ENCODE results near the gene CELA3B. TPM values are rescaled to one million over a fixed set of nuclear protein-coding genes. Genes with fewer than 3 reads are reported as not detected.

CELA3B gene
- total RNA-seq, 3 donors from 2014 or later (not counting 1 experiment from before 2014, with no cell fraction given) = not detected

GRCh38 chr1:21951226-21951870, 25.5 kb upstream of the CELA3B start:
- Mint-ChIP-seq H3K27ac (no peak overlapping the region), H3K4me3 (no peak overlapping the region), H3K4me1 (no peaks in the 10 kb centered on the region), H3K27me3 (ENCODE audit: low read depth in 2 of 2) (no peaks in the 10 kb centered on the region), H3K9me3 (no peaks in the 10 kb centered on the region), H3K36me3 (no peaks in the 10 kb centered on the region)
- no peak overlapping the region for H3K4me3 ChIP-seq (ENCODE audit: low read length)
- intact Hi-C loops (cut with micrococcal nuclease) = no loop called here
- TF ChIP-seq, protein P1, sequence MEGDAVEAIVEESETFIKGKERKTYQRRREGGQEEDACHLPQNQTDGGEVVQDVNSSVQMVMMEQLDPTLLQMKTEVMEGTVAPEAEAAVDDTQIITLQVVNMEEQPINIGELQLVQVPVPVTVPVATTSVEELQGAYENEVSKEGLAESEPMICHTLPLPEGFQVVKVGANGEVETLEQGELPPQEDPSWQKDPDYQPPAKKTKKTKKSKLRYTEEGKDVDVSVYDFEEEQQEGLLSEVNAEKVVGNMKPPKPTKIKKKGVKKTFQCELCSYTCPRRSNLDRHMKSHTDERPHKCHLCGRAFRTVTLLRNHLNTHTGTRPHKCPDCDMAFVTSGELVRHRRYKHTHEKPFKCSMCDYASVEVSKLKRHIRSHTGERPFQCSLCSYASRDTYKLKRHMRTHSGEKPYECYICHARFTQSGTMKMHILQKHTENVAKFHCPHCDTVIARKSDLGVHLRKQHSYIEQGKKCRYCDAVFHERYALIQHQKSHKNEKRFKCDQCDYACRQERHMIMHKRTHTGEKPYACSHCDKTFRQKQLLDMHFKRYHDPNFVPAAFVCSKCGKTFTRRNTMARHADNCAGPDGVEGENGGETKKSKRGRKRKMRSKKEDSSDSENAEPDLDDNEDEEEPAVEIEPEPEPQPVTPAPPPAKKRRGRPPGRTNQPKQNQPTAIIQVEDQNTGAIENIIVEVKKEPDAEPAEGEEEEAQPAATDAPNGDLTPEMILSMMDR (IDR thresholded peaks at IDR 0.05) = no peak
- ATAC-seq (no peak), DNase-seq (no peak)
- 80% methylated on average over 12 of the region's 12 CpGs for WGBS (ENCODE audit: insufficient coverage)
- H3K27ac ChIP-seq (ENCODE audit: low read length) = no peak overlapping the region
- no peaks in the 10 kb centered on the region for H3K27me3 ChIP-seq (ENCODE audit: control insufficient read depth, insufficient read depth, low read length)
- no peaks in the 10 kb centered on the region for H3K4me1 ChIP-seq (ENCODE audit: control insufficient read depth, insufficient read depth, low read length)
- H3K36me3 ChIP-seq (ENCODE audit: control insufficient read depth, insufficient read depth, low read length) = no peaks in the 10 kb centered on the region
- no peaks in the 10 kb centered on the region for H3K9me3 ChIP-seq (ENCODE audit: control insufficient read depth, insufficient read depth, low read length)

- Histone ChIP-seq H3K4me1 (ENCODE audit: control insufficient read depth, insufficient read depth, low read length) (peaks cover 12% of the 10 kb centered on the region), H3K27ac (ENCODE audit: low read length) (no peak overlapping the region), H3K27me3 (ENCODE audit: control insufficient read depth, insufficient read depth, low read length) (no peaks in the 10 kb centered on the region), H3K36me3 (ENCODE audit: control insufficient read depth, insufficient read depth, low read length) (no peaks in the 10 kb centered on the region), H3K9me3 (ENCODE audit: control insufficient read depth, insufficient read depth, low read length) (no peaks in the 10 kb centered on the region), H3K4me3 (ENCODE audit: low read length) (no peak overlapping the region)
- WGBS (ENCODE audit: insufficient coverage) = 81% methylated on average over 4 of the region's 6 CpGs
- H3K4me1 Mint-ChIP-seq = peaks cover 0 to 9% of the 10 kb centered on the region in 2 donors
- H3K36me3 Mint-ChIP-seq = no peaks in the 10 kb centered on the region
- intact Hi-C loops (cut with micrococcal nuclease) = no loop called here
- H3K4me3 Mint-ChIP-seq = no peak overlapping the region
- DNase-seq (no peak), ATAC-seq (no peak)
- TF ChIP-seq, protein P1 (IDR thresholded peaks at IDR 0.05) = no peak
- H3K27ac Mint-ChIP-seq = no peak overlapping the region
- no peaks in the 10 kb centered on the region for H3K9me3 Mint-ChIP-seq
- H3K27me3 Mint-ChIP-seq (ENCODE audit: low read depth in 2 of 2) = peaks cover 0 to 1% of the 10 kb centered on the region in 2 donors
Observed at GRCh38 chr1:21952786-21953520, 23.9 kb upstream of the CELA3B start.

DNA sequence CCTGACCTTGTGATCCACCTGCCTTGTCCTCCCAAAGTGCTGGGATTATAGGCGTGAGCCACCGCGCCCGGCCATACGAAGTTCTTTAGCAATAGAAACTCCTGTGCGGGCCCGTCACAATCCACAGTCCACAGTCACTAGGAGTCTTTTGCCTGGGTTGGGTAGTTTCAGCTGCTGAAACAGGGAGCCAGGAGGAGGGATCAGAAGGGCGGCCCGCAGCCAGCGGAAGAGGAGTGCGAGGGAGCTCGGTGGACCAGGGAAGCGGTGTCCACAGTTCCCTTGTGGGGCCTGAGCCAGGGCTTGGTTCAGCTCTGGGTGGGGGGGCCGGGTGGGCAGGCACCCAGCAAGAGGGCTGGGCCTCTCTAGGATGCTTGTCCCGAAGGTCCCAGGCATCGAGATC, 21.8 kb upstream of the CELA3B start:
- H3K9me3 Mint-ChIP-seq = no peaks in the 10 kb centered on the region
- H3K27me3 ChIP-seq (ENCODE audit: control insufficient read depth, insufficient read depth, low read length) = no peaks in the 10 kb centered on the region
- H3K27ac ChIP-seq (ENCODE audit: low read length) = no peak overlapping the region
- peaks cover 0 to 9% of the 10 kb centered on the region in 2 donors for H3K4me1 Mint-ChIP-seq
- intact Hi-C loops (cut with micrococcal nuclease) = no loop called here
- H3K4me1 ChIP-seq (ENCODE audit: control insufficient read depth, insufficient read depth, low read length) = peaks cover 12% of the 10 kb centered on the region
- no peak overlapping the region for H3K4me3 Mint-ChIP-seq
- H3K36me3 Mint-ChIP-seq = no peaks in the 10 kb centered on the region
- no peak overlapping the region for H3K27ac Mint-ChIP-seq
- WGBS (ENCODE audit: insufficient coverage) = 88% methylated on average over 13 of the region's 16 CpGs
- no peak for ATAC-seq
- H3K27me3 Mint-ChIP-seq (ENCODE audit: low read depth in 2 of 2) = peaks cover 0 to 4% of the 10 kb centered on the region in 2 donors
- TF ChIP-seq, protein P1 (IDR thresholded peaks at IDR 0.05) = no peak
- H3K4me3 ChIP-seq (ENCODE audit: low read length) = no peak overlapping the region
- no peaks in the 10 kb centered on the region for H3K36me3 ChIP-seq (ENCODE audit: control insufficient read depth, insufficient read depth, low read length)
- DNase-seq = no peak
- no peaks in the 10 kb centered on the region for H3K9me3 ChIP-seq (ENCODE audit: control insufficient read depth, insufficient read depth, low read length)
